CD4-positive, alpha-beta T cell treated with Interleukin-2 at 100 ng/mL for 4 hours (primary cell): ENCODE results near the gene LRRFIP1.

Experiments
- DNase-seq: peaks from one replicate; pipeline ENCODE4 v3.0.0-alpha.2; 2020; ENCODE audit warnings: low spot score

The LRRFIP1 gene

DNA sequence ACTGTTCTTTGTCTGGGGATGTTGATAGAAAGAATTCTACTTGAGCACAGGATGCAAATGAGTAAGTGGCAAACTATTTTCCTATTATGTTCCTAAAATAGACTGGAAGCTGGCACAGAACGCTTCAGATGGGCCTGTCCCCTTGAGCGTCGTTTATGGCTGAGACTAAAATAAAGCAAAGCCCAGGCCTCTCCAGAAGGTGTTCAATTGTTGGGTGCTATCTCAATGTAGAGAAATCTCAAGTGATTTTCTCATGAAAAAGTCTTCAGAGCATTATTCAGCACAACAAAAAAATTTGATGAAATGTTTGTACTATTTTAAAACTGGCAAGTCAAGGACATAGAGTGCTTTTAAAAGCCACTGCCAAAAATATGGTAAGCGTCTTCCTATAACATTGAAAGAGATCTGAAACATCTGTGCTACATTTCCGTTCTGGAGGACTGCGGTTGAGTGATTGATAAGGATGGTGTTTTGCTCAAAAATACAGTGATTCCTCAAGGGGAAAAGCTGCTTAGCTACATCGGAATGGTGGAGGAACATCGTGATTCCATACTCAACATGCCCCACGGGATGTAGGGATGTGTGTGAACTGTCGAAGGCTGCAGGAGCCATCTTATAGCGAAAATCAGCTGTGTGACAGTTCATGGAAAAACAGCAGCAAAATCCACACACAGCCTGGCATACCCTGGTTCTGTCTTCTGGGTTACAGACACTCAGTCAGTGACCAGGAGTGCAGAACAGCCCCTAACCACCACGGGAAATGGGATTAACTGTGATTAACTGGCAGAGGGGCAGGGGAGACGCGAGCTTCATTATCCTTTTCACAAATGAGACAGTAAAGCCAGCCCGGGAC is 10.4 kb upstream of the LRRFIP1 start:
- no peak for DNase-seq

DNA sequence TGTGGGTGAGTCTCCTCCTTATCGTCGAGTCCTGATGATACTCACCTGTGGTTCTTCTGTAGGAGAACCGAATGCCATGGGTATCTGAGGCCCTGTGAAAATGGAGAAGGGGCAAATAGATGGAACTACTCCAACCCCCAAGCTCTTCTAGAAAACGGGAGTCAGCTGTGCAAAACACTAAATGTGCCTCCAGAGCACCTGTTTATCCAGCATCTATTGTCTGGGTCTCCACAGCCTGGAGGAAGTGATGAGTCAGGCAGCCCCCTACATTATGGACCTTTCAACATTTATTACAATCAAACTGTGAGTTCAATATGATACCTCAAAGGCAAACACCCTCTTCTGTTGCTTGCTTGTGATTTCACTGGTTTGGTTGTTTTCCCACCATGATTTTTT is 9.8 kb upstream of the LRRFIP1 start:
- no peak for DNase-seq

DNA sequence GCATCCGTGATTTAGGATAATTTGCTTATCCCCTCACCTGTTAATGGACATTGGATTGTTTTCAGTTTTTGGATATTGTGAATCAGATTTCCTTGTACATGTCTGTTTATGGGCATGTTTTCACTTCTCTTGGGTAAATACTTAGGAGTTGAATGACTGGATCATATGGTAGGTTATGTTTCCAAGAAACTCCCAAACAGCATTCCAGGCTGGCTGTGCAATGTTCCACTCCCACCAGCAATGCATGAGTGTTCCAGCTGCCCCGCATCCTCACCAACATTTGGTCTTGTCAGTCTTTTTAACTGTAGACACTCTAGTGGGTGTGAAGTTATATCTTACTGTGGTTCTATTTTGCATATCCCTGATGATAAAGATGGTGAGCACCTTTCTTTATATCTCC is 8.9 kb upstream of the LRRFIP1 start:
- DNase-seq: no peak

DNA sequence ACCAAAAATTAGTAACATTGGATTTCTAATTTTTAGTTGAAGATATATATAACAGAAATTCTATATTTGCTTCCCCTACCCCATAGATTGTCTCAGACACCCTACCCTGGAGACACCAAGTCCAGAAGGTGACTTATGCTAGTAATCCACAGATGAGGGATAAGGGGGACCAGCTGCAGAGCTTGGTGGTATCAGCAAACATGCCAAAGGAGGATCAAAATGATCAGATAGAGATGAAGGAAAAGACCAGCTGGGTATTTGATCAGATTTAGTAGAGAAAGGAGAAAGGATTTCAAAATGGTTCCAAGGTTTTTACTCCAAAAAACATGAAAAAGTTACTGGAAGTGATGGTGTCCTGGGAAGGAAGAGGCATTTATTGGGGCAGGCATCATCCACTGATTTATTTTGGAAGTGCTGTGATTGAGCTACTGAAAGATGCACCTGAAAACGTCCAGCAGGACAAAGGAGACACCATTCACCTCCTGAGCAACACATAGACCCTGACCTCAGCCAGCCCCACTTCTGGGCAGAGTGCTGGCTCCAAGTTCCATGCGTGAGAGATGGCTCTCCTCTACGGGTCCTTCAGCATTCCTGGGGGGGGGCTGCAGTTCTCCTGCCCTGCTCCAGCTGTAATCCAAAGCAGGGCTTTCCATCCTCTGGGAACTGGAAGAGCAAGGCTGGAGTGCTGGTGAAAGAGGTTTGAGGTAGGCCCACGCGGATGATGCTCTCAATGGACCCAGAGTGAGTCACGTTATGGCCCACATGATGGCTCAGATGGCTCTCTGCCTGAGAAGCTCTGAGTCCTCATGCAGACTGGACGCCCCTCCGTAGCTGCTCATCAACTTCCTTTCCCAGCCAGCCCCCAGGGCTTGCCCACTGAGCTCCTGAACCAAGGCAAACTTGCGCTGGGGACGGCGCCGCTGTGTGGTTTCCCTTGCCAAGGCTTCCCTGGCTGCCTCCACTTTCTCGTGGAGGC is 3.7 kb upstream of the LRRFIP1 start:
- no peak for DNase-seq

DNA sequence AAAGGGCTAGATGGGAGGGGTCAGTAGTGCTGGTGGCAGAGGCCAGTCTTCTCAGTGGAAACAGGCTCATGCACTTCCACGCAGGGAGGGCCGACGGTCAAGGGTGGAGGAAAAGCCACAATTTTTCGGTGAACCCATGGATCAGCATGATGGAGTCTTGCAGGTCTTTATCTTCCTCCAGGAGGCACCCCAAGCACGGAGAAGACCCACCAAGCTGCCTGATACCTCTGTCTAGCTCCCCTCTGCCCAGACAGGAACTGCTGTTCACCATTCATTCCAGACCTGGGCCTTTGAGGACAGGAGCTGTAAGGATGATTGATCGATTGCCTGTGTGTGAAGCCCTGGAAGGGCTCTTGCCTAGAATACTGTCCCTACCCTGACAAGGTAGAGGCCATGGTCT is 2.8 kb upstream of the LRRFIP1 start:
- DNase-seq: no peak

DNA sequence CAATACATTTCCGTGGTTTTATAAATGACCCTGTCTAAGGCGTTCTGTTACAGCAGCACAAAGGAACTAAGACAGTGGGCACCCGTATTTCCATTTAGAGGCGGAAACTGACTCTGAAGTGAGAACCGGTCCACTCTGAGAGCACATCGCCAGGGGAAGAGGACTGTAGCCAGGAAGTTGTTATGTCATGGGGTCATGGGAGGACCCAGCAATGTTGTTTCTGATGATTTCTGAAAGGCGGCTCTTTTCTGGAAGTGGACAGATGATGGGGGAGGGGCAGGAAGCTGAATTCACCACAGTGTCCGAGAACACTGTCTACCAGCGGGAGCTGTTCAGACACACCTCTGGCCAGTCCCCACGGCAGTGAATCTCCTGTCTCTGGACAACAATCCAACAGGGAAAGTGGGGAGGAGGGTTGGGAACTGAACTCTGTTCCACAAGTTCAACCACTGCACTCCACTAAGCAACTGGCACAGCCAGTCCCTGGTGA is 2.1 kb upstream of the LRRFIP1 start:
- no peak for DNase-seq

DNA sequence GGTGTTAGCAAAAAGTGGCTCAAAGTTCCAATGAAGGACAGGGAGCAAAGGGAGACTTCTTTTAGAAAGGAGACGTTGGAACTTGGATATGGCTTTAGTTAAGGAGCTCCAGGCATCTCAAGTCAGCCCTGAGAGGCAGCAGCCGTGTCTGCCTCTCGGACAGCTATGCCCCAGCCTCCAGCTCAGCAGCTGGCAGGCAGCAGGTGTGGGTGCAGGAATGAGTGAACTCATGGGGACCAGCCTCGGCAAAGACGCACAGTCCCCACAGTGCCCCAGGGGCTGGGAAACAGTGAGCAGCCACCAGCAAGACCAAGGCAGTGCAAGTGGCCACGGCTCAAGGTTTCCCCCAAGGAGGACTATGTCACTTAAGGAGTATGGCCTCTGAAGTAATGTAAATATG is 1.6 kb upstream of the LRRFIP1 start:
- no peak for DNase-seq

DNA sequence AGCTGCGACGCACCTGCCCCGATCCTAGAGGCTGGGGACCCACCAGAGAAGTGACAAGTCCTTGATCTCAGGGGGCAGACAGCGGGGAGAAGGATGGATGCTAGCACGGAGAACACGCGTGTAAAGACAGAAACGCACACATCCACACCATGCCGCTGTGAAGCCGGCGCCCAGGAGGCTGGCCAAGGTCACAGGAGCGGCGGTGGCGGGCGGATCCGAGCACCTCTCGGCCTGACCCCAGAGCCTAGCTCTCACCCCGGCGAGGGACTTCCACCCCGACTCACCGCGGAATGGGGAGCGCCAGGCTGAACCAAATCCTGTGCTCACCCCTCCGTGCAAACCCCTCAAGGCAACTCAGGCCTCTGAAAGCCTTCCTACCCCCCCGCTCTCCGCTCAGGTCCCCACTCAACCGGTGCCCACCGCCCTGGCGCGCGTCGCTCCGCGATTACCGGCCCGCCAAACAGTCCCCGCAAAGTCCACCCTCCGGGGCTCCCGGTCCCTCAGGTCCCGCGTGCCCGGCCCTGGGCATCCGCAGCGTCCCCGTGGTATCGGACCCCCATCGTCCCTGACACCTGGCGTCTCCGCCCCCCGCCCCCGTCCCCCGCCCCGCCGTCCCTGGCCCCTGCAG is 460 bp upstream of the LRRFIP1 start:
- DNase-seq: no peak

DNA sequence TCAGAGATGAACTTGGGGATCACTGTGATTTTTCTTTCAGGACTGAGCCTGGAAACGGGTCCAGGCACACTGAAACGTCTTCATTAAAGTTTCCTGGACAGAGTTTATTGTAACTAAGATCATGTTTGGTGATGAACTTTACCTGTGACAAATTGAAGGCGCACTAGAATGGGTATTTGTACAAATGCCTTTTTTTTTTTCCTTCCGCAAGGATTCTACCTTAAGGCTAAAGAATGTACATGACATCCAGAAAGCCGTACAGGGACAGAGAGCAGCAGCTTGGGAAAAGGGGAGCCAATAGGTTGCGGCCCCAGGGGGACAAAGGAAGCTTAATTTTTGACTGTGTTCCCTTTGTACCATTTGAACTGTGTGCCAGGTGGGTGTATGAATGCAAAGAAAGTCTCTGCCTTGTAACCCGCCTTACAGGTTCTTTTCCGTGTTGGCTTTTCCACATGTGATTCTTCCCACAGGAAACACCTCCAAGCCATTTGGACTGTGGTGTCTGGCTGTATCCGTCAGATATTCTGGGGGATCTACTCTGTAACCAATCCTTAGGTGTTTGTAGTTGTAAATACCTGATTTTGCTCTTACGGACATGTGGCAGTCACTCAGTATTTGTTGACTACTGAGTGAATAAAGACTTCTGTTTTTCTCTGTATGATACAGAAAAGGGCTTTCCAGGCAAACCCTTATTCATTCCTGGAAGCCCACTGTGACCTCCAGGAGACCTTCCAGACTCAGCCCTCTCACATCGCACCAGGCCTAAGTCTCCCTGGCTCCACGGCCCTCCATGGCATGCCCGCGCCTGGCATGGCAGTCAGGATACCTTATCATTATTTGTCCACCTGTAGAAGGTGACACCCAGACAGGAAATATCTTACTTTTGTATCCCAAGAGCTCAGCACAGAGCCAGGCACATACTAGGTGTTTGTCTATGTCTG is 1.1 kb downstream of the LRRFIP1 start:
- DNase-seq: no peak

DNA sequence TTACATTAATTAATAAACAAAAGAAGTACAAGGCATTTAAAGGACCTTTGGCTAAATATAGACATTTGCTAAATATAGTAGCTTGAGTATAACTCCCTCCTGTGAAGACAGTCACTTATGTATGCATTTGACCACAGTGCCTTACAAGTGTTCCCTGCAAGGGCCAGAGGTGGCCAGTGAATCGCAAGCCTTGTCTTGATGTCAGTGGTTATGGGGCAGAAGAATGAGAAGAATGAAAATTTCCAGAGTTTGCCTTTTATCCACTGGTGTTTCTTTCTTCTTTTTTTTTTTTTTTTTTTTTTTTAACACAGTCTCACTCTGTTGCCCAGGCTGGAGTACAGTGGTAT is 1.8 kb downstream of the LRRFIP1 start:
- no peak for DNase-seq

DNA sequence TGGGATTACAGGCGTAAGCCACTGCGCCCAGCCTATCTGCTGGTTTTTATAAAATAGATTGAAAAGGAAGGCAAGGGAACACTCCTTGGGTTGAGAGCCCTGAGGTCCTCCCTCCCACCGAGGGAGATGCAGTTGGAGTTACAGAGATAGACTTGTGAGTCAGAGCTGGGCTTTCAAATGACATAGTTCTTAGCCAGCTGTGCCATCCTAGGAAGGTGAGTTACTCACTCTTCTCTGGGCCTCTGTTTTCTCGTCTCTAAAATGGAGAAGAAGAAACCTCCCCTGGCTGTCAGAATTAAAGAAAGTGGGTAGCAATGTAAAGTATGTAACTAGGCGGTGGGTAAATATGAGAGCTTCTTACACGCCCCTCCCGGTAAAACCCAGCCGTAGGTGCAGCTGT is 2.4 kb downstream of the LRRFIP1 start:
- DNase-seq: no peak

DNA sequence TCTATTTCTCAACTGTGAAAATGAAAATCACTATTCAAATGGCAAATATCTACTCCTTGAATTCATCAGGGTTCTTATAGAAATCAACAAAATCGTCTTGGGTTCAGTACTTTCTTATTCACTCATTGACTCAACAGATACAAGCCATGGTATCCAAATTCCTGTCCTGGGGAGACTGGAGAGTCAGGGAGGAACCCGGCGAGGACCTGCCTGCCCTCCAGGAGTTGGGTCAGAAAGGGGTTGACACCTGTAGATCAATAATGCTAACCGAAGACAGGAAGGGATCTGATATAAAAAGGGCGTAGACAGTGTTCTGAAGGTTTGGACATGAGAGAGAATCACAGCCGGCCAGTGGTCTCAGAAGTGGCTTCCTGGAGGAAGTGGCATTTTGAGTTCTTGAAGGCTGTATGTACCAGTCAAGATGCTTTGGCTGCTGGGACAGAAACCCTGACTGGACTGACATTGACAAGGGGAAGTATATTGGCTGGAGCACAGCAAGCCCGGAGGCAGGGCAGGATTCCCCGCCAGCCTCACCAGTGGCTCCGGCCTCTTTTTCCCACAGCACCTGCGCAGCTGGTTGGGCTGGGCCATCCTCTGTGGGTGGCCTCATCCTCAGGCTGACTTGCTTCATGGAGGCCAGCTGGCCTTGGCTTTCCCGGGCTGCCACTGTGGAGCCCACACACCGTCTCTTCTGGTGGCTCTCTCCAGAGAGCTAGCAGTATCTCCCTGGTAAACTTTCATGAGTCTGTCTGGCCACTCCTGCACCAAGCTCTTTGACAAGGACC is 3.0 kb downstream of the LRRFIP1 start:
- no peak for DNase-seq

DNA sequence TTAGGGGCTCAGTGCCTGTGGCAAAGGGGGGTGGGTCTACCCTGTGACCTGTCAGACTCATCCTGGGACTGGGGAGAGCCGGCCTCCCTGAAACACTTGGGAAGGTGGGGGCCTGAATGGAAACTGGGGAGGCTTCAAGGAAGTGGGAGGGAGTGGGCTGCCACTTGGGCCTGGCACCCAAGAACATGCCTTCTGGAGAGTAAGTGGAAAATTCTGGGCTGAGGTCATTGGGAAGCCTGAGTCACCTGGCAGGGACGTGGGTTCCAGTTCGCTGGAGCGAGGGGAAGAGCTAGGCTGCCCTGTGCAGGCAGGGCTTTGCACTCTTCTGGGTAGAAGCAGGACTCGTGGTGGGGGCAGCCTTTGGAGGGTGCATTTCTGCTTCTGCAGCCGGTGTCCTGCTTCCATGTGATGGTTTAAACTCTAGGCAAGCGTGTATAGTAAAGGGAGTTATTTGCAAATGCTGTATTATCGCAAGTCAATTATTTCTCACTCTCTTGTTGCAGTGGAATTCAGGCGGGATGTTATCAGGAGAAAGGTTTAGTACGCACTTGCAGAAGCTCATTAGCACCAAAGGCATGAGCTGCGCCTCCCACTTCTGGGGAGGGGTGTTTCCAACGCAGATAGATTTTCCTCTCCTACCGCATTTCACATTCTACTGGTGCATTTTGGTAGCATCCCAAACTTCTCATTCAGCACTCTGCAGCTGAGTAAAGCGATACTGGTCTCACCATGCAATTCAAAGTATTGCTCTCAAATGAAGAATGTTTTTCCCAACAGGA is 3.8 kb downstream of the LRRFIP1 start:
- DNase-seq: no peak

DNA sequence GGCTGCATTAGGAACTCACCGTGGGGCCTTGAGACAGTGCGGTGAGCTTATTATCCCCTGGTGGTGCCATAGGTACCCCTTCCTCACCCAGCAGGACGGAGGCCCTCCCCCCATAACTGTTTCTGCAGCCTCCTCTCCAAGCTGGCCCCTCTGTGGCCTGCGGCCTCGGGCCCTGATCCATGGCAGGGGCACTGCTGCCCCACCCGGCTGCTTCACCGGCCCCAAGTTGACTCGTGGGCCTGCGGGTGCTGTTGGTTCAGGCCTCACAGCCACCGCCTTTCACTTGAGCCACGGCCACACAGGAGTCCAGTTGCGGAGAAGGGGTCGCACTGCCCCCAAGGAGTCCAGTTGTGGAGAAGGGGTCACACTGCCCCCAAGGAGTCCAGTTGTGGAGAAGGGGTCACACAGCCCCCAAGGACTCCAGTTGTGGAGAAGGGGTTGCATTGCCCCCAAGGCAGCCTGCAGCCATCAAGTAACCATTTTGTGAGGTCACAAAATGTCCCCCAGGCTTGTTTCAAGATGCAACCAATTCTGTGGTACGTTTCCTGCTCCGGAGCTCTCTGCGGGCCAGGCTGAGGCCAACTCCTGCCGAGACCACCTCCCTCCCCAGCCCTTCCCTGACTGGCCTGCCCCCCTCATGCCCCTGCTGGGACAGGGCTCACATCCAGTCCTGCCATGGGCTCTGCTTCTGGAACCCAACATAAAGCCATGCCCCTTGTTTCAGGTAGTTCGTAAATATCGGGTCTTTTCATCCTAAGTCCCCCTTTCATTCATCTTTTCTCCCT is 4.6 kb downstream of the LRRFIP1 start:
- no peak for DNase-seq

DNA sequence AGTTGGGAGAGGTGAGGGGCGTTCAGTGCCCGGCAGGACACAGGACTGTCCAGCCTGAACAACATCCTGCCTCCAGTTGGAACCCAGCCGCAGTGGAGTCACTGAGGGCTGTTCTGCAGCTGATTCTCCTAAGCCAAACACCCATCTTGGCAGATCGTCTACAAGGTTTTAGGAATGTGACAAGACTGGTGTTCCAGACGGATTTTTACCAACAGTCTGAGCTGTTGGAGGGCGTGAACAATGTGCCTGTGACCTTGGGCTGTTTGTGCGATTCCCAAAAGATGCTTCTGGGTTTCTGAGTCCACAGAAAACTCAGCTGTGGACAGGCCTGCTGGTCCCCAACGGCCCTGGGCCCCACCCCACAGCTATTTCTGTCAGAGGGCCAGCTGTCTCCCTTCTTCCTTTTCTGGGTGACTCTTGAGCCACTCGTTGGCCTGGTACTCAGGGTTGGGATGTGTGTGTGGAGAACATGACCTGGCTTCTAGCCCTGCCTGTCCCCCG is 5.7 kb downstream of the LRRFIP1 start:
- no peak for DNase-seq

DNA sequence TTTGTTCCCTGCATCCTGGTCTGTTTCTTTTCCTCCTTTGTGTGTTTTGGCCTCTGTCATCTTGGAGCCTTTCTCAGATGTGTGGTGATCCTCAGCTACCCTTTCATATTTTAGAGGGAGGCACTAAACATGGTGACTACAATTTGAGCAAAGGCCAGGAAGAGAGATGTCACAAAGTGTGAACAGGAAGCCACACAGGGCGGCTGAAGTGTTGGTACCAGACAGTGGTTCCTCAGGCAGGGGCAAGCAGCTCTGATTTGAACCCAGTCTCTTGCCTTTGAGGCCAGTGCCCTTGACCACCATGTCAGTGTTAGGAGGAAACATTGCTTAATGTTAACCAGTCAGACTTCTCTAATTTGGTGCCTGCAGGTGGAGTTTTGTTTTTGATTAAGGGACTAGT is 9.2 kb downstream of the LRRFIP1 start:
- peak; percentile 6 for DNase-seq

DNA sequence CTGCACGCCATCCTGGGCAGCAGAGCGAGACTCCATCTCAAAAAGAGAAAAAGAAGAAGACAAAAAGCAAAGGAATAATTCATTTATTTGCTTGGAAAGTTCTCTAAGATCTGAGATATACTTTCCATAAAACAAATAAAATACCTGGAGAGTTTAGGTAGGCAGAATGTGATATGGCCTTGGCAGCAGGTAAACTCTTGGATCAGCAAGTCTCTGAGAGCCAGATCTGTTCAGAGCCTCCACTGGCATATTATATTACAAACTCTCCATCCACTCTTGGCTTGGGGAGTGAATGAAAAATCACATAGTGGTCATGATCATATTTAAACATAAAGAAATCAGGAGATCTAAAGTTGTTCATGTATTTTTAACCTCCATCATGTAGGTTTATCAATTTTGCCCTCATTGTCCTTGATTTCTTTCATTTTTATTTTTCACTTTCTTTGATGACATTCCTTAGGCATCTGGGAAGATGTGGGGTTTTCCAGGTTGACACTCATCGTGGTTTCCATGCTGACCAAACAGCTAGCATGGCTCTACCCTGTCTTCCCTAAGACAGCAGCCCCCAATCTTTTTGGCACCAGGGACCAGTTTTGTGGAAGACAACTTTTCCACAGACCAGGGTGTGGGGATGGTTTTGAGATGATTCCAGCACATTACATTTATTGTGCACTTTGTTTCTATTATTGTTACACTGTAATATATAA is 10.2 kb downstream of the LRRFIP1 start:
- DNase-seq: no peak

DNA sequence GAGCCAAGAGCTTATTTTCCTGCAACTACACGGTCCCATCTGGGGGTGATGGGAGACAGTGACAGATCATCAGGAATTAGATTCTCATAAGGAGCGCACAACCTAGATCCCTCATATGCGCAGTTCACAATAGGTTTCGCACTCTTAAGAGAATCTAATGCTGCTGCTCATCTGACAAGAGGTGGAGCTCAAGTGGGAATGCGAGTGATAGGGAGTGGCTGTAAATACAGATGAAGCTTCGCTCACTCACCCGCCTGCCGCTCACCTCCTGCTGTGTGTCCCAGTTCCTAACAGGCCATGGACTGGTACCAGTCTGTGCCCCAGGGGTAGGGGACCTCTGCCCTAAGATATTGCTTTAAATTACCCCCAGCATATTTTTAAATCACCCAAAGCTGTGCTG is 10.8 kb downstream of the LRRFIP1 start:
- no peak for DNase-seq
